ENCODE data around the gene CACNA1S.

Gene CACNA1S

DNA sequence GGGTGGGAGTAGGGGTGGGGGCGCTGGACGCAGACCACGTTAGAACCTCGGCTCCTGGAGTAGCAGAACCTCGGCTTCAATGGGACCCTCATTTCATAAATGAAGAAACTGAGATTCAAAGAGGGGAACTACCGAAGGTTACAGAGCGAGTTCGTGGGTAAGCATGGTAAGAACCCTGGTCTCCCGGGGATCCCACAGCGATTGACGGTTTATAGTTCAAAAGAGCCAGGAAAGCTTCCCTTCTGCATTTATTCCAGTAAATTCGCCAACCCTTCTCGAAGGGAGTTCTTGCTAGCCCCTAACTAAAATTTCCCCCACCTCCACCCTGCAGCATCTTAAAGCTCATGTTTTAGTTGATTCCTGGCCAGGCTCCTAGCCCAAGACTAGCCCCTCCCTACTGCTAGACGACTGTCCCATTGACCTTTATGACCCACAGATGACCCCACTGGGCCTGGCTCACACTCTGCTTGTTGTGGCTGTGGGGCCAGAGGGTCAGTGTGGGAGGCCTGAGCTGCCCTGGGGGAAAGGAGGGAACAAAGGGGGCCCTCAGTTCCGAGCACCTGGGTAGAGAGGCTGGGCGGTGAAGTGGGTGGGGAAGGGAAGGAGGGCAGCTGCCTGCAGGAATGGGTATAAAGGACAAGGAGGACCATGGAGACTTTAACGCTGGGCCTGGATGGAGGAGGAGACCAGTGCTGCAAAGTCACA is 88.2 kb downstream of the CACNA1S start:
- DNase-seq, result no peak

DNA sequence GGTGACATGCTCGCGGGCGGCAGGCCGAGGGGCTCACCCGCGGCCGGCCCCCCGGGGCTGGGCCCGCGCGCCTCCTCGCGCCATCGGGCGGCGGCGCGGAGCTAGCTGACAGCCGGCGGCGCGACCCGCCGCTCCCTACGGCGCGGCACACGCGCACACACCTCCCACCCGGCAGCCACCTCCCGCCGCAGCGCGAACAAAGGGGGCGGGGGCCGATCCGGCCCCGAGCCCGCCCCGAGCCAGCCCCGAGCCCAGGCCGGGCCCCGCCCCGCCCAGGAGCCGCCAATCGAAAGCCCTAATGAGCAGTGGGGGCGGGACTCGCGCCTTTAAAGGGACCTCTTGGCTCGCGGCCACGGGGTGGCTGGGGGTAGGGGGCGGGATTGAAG is 88.7 kb downstream of the CACNA1S start, which contains the start of gene KIF21B:
Gene KIF21B, minus strand, starts transcription at position 198 of the 386 bp plus-strand sequence. CDS start 331 bp downstream, outside the sequence.
- DNase-seq, result peak; percentile 92

DNA sequence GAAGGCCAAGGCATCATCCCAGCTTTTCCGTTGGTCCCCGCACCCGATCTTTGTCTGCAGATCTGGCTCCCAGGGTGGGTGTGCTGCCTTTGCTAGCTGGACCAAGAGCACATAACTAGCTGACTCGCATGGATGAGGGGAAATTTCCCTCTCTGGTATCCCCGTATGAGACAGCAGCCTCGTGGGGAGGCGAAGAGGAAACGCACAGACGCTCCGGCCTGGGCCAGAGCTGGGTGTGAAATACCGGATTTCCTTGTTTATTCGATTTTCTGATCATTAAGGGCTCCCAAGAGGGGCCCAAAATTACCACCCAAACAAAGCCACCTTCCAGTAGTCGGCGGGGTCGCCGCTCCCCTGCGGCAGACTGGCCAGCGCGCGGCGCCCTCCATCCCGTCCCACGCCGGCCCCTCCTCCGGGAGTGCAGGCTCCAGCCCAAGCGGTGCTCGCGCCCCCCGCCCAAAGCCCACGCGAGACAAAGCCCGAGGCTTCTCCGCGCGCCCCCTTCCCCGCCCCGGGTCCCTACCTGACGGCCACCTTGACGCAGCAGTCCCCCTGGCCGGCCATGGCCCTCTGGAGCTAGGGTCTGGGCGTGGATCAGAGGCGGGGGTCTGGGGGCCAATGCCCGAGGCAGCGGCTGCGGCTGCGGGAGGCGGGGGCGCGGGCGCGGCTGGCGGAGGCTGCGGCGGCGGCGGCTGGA is 89.3 kb downstream of the CACNA1S start:
- peak; percentile 56 for DNase-seq

DNA sequence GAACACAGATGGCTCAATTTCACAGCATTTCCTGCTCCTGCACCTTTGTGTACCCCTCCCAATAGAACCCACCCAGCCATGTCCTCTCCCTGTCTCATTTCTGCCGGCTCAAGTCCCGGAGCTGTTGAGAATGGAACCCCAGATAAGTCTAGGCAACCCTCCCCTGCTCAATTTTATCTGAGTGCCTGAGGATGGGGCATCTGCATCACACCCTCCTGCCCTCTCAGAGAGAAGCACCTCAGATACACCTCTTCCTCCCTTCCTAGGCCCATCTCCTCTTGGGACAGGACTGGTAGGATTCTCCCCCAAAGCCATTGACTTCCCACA is 89.8 kb downstream of the CACNA1S start:
- peak; percentile 31 for DNase-seq

DNA sequence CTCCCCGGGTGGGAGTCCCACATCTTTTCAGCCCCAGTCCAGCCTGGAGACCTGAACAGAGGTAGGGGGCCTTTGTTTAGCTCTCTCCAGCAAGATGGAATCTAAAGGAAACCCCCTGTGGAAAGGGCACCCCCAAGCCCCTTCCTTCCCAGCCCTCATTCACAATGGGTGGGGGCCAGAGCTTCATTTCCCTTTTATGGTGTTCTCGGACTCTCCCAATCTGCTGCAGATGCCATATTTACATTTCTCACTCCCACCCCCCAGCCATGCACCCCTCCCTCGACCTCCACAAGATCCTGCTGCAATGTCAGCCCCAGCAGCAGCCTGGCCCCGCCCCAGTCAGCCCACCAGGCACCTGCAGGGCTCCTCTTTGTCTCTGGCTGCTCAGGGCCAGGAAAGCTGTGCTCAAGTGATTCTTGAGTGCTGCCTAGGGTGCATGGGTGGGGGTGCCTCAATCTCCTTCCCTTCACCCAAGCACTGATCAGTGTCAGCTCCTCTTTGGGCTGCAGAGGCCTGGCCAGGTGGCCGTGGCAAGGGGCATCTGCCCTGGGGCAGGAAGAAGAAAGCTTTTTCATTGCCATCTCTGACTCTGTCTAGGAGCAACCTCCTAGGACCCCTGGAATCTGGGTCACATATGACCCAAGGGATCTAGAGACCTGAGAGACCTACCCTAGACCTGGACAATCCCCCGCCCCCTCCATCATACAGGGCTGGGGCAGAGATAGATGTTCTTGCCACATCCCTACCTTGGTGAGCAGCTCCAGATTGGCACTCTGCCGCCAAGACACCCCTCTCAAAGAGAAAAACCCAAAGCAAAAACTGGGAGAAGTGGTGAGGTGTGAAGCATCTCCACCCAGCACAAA is 90.4 kb downstream of the CACNA1S start:
- peak; percentile 52 for DNase-seq

DNA sequence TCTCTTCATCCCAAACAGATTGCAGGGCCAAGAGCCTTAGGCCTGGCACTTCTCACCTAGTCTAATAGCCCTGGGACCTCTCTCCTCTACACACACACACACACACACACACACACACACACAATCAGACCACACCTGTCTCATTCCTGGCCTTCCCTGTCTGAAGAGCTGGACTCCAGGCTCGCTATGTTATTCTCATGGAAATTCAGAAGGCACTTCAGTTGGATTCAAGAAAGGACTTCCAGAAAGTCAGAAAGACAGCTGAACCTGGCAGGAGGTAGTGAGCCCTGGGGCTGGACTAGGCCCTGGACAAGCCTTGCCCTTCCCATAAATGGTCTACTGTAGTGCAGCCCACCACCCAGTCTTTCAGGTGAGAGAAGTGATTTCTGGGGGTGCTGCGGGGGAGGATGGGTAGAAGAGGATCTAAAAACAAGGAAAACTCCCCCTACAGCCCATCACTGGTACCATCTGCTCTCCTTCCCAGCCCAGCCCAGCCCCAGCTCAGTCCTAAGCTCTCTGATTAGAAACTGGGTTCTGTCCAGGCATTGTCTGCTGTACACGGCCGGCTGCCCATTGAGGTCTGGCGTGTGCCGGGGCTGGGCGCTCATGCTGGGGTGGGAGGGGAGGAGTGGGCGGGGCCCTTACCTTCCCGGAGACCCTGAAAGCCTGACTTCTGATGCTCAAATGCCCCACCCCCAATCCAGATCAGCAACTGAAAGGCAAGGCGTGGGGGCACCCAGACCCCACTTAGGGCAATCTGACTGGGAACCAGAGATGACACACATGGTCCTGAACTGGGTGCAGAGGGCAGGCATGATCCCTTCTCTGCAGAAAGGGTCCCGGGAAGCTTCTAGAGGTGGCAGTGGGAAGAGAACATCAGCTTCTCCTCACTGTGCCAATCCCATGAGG is 91.3 kb downstream of the CACNA1S start:
- DNase-seq, result peak; percentile 69

DNA sequence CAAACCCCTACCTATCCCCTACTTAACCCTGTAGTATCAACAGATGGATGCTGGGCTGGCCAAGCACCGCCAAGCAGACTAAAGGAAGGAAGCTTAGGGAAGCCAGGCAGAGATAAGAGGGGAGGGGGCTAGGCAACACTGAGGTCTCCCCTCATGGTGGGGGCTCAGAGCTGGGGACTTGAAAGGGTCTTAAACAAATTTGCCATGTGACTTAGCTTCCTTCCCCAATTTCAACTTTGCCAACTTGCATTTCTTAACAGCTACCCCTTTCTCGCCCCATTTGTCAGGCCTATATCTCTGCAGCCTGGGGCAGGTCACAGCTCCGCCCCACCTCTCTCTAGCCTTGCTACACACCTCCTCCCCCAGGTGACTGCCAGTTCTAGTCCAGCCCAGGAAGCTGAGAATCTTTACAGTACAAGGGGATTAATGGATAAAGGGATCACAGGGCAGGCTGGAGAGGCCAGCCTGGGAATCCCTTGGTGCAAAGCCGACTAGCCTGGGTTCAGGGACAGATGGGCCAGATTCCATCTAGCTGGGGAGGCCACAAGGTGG is 92.1 kb downstream of the CACNA1S start:
- DNase-seq, result peak; percentile 65

DNA sequence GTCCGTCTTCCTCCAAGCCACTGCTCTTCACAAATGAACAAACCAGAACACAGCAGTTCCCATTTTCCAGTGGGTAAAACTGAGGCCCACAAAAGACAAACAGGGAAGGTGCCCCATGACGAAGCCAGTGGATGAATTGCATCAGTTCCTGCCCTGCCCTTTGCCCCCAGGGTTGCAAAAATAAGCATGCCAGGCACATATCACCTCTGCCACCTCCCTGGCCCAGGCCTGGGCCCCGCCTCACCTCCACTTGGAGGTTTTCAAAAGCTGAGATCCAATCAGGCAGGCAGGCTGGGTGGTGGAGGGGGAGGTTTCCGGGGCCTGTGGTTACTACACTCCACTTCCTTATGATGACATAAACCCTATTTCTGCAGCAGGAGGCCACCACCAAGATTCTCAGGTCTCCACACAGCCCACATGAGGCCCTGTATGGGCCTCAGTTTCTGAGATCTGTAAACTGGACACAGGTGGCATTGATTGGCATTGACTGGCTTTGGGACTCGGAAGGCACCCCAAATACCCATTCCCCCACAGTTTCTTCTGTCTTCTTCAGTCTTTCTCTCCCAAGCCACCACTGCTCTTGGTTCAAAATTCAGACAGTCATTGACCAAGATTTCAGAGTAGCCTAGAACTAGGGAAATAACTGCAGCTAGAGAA is 92.8 kb downstream of the CACNA1S start:
- DNase-seq, result peak; percentile 91

DNA sequence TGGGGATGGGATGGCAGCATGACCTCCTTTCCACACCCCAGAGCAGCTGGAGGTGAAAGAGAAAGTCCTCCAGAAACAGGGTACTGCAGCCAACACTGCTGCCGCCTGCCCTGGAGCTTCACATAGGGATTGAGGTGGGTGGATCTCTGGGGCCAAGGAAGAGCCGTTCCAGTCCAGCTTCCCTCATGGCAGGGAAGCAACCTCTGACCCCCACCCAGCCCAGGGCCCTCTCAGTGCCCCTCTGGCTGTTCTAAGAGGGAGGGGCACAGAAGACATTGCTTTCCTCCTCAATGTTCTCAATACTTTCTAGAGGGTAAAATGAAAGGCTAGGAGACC is 94.4 kb downstream of the CACNA1S start:
- DNase-seq, result no peak

DNA sequence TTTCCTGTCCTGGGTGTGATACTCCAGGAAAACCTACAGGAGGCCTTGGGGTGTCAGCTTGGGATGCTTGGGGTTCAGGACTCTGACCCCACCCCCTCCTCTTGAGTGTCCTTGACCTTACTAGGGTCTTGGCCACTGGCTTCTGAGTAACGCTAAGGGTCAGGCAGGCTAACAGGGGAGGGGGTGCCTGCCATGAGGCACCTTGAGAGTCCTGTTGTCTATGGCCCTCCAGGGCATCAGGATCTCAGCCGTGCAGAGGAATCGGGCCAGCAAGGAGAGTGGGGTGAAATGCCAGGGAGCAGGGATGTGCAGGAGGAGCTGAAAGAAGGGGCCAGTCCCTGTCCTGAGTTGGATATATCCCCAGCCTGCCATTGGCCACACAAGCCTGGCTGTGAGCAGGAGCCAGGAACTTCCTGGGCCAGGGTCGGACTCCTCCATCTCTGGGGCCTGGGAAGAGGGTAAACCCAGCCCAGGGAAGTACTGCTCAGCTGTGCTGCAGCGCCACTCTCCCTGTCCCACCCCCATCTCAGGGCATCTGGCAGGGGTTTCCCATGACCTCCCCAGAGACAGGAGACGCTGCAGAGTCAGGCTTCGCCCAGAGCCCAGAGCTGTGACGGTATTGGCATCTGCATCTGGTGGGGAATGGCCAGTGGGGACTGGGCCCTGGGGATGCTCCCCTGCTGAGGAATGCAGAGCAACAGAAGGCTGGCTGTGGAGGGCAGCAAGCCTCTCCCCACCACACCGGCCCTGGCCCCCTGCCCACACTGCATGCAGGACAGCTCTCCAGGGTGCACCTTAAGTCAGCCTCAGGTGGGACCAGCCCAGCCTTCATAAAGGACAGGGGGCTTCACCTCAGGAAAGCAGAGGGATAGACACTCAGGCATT is 95.0 kb downstream of the CACNA1S start:
- DNase-seq, result peak; percentile 32

DNA sequence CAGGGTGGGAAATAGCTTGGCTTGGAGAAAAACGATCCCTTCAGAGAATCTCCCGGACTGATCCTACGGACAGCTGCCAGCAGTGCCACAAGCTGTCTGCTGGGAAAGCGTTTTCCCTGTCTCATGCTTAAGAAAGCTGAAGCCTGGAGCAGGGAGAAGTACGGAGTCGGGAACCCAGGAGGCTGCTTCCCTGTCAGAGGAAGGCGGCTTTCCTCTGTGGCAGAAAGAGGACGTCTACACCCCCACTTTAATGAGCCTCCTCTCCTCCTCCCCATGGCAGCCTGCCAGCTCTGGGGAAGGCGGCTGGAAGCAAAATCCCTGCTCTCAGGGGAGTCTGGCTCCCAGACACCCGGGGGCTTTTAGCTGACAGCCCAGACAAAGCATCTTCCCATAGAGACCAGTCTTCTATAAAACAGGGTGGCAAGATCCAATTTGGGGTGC is 96.0 kb downstream of the CACNA1S start:
- DNase-seq, result peak; percentile 32

DNA sequence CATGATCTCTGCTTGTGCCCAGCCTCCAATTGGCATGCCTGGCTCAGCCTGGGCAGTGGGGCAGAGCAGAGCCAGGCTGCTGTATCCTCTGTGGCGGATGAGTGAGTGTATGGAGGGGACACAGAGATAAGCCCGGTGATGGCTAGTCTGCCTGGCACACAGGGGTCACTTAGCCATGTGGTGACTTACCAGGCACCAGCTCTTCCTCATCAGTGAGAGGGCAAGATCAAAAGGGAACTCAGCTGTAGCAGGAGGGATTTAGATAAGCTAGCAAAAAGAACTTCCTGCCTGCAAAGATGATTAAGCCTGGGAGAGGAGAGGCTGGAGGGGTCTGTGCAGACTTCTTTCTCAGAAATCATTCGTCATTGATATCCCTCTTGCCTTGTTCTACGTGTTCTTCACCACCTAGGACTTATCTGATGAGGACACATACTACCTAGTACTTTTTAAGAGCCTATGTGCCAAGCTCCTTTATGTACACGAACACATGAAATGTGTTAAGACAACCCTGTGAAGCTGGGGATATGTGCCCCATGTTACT is 96.6 kb downstream of the CACNA1S start:
- peak; percentile 33 for DNase-seq

DNA sequence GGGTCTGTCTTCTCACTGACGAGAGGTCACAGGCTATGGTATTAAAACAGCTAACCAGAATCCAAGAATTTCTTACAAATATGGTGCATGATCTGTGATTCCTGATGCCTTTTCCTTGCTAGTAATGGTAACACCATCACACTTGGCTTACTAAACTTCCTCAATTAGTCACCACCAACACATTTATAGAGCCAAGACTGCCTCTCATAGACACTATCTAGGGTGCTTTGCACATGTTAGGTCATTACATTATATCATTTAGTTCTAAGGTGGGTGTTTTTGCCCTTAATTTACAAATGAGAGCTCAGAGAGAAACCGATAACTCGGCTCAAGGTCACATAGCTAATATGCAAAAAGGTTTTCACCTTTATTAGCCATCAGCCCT is 97.4 kb downstream of the CACNA1S start:
- no peak for DNase-seq

DNA sequence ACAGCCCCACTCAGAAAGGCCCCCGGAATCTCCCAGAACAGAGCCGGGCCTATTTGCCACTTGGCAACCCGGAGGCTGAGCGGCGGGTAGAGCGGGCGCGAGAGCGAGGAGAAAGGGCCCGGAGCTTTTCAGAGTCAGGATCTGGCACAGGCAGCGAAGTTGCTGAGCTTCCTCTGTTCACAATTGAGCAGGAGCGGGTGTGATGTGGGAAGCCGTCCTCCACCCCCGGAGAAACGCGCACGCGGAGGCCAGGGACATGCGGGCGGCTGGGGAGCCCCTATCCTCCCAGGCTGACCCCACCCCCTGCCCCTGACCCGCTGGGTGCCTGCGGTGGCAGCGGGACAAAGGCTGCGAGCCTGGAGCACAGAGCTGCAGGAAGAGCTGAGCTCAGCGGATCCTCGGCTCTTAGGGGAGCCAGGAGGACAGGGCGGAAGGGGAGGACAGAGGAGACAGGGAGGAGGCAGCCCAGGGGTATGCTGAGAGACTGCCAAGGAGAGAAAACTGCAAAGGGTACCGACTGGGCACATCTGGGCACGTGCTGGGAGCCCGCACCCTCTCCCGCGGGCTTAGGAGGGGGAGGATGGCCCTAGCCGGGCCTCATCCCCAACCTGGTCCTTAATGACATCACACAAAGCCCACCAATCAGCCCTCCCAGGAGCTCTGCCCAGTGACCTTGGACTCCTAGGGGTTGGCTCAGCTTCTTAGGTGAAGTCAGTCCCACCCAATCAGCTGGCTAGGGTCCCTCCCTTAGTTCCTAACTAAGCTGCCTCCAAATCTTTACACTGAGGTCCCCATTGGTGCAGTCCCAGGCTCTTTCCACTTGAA is 98.0 kb downstream of the CACNA1S start:
- no peak for DNase-seq

DNA sequence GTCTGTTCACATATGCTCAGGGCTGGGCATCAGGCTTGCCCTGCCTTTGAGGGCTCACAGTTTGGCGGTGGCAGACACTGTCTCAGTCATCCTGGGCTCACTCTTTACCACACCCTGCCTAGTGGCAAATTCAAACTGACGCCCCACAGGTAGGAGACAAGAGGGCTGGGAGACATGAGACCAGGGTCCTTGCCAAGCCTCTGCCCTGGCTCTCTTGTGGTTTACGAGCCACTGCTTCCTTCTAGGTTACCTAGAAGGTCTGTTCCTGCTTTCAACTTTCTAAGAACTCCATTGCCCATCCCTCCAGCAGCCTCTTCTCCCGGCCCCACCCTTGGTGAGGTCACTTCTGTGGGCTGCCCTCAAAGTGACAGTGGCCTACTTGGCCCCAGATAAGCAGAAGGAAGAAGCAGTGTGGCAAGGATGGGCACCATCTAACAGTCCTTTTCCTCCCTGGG is 99.2 kb downstream of the CACNA1S start:
- peak; percentile 37 for DNase-seq

DNA sequence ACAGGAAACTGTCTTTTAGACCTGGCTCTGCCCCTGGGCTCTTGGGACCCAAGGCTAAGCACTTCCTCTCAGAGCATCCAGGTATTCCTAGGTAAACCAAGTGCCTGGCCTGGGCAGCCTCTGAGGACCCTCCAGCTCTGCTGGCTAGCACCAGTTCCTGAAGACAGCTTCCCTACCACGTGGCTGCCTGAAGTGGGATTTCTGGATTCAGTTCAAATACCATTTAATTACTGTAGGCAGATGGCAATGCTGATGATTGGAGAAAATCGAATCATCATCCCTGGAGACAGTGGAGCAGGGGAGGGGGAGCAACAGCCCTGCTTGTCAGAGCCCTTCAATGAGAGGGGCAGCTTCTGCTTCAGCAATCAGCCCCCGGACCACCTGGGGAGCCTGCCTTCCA is 100.6 kb downstream of the CACNA1S start:
- DNase-seq, result no peak

DNA sequence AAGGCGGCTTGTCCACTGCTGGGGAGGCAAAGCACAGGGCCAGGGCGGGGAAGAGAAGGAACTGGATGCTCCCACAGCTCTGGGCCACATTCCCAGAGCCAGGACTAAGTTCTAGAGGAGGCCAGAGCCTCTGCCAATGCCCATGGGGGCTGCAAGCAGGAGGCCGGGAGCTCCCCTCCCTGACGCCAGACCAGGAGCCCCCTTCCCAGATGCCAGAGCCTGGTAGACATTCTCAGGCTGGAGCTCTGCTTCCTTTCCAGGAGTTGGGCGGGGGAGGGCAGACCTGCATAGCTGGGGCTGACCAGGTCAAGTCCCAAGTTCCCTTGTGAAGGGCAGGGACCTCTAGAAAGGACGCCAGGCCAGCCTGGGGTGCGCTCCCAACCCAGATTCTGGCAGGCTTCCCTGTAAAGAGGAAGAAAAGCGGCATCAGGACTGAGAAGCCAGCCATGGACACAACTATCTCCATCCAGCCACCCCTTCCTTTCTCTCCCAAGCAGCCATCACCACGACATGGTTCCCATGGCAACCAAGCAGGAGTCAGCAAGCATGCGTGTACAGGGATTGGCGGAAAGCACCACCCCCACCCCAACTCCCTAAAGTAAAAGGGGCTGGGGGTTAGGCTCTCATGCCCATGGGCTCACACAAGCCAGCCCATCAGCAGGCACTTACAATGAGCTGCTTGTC is 102.1 kb downstream of the CACNA1S start:
- DNase-seq, result no peak

DNA sequence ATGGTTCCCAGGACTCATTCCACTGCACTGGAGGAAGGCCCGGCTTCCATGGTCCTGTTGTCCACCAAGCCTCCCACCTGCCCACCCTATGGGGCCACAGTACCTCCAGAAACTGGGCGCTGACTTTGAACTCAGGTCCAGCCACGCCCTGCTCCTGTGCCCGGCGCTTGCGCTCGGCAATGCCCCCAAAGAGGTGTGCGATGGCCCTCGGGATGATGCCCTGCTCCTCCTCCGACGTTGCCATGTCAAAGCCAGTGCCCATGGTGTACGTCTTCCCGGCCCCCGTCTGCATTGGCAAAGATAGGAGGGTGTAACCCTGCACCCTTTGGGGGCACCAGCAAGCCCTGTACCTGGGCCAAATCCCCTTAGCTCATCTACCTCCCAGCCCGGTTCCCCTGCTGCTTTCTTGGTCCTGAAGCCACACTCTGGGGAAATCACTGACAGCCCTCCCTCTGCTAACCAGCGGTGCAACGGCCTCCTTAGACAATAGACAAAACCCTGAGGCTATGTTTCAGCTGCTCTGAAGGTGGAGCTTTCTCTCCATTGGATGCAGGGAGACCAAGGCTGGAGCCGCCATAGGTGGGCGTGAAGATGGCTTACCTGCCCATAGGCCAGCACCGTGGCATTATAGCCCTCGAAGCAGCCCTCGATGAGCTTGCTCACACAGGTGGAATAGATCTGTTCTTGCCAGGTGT is 103.4 kb downstream of the CACNA1S start:
- DNase-seq, result no peak
